HL-60 (cell line): Measurements from ENCODE around the gene OR2L3.

Experiments
- DNase-seq, 2 experiments: peaks; one replicate each; pipeline ENCODE4 v3.0.0-alpha.2; 2010 to 2020; ENCODE audit warnings: low read depth in 1 of 2, low spot score in 1 of 2
- H3K27ac ChIP-seq: fragments of 250-450 bp; sonication (Bioruptor Pico); replicated peaks from 2 replicates; pipeline ENCODE4 v1.5.1; 2020; ENCODE audit warnings: mild to moderate bottlenecking, moderate library complexity
- H3K27me3 ChIP-seq: fragments of 250-450 bp; sonication (Bioruptor Pico); 2 replicates; pipeline ENCODE4 v1.5.1; 2021; ENCODE audit warnings: mild to moderate bottlenecking, moderate library complexity; ENCODE audit not compliant: insufficient read depth, poor library complexity, severe bottlenecking
- H3K4me3 ChIP-seq: replicated peaks from 2 replicates; pipeline ENCODE4 v1.5.1; 2011; ENCODE audit warnings: mild to moderate bottlenecking, control low read depth, low read length; ENCODE audit not compliant: insufficient read depth
- CTCF ChIP-seq: IDR thresholded peaks from one replicate; pipeline ENCODE4 v1.5.1; 2011; ENCODE audit warnings: low read length, control low read depth, inconsistent platforms; ENCODE audit not compliant: insufficient read depth
- GABPA ChIP-seq: IDR thresholded peaks from 2 replicates; pipeline ENCODE4 v1.6.1; 2012; ENCODE audit warnings: low read depth
- POLR2AphosphoS5 ChIP-seq: IDR thresholded peaks from 2 replicates; pipeline ENCODE4 v1.6.1; 2012; ENCODE audit warnings: low read depth
- REST ChIP-seq: IDR thresholded peaks from 2 replicates; pipeline ENCODE4 v1.6.1; 2012; ENCODE audit warnings: low read depth; ENCODE audit not compliant: insufficient replicate concordance
- SPI1 ChIP-seq: IDR thresholded peaks from 2 replicates; pipeline ENCODE4 v1.6.1; 2012; ENCODE audit warnings: low read depth, mild to moderate bottlenecking, borderline replicate concordance

The OR2L3 gene

GRCh38 chr1:248015803-248016202 lies 30.8 kb upstream of the OR2L3 start:
- H3K4me3 ChIP-seq: no peak overlapping the region
- H3K27ac ChIP-seq: no peak overlapping the region
- DNase-seq: no peak
- H3K27me3 ChIP-seq: no peaks in the 10 kb centered on the region
- TF ChIP-seq CTCF (no peak), REST (no peak), POLR2AphosphoS5 (no peak), SPI1 (no peak), GABPA (no peak)

GRCh38 chr1:248029770-248030169 lies 16.9 kb upstream of the OR2L3 start, which contains the start of gene OR2L2:
Gene OR2L2 (plus strand): TSS chr1:248030070. CDS start chr1:248038268, 8,198 bp downstream.
- no peak for DNase-seq

GRCh38 chr1:248045209-248045608 lies 1.4 kb upstream of the OR2L3 start:
- Histone ChIP-seq H3K27ac (no peak overlapping the region), H3K27me3 (no peaks in the 10 kb centered on the region), H3K4me3 (no peak overlapping the region)
- TF ChIP-seq REST (no peak), GABPA (no peak)
- no peak for DNase-seq

More at GRCh38 chr1:248029770-248030169, 16.9 kb upstream of the OR2L3 start, which contains the start of gene OR2L2:
- no peak within 1 kb of the TSS for H3K4me3 ChIP-seq
- no peak within 1 kb of the TSS for H3K27ac ChIP-seq
- H3K27me3 ChIP-seq: no peaks in the 10 kb centered on the region
- TF ChIP-seq GABPA: no peak
- TF ChIP-seq REST: no peak
- TF ChIP-seq SPI1: no peak
- TF ChIP-seq CTCF: no peak
- no peak for TF ChIP-seq POLR2AphosphoS5

- TF ChIP-seq CTCF (no peak), GABPA (no peak), POLR2AphosphoS5 (no peak), REST (no peak), SPI1 (no peak)
- no peak overlapping the region for H3K4me3 ChIP-seq
- no peak overlapping the region for H3K27ac ChIP-seq
- H3K27me3 ChIP-seq: no peaks in the 10 kb centered on the region
- DNase-seq: no peak
Measured at GRCh38 chr1:248047008-248047407, 372 bp downstream of the OR2L3 start.
